IMR-90 (cell line): Measurements from ENCODE around the gene SLC6A6. TPM values are rescaled to one million over a fixed set of nuclear protein-coding genes. Genes with fewer than 3 reads are reported as not detected.

ENCODE experiments used
- ATAC-seq: fragments of 200-7000 bp; cut with Tn5 transposase; 2 replicates; pipeline ENCODE4 v1.9.1; 2020; ENCODE audit warnings: low read depth, mild to moderate bottlenecking, moderate library complexity
- BruUV-seq: library from RNA; stranded (reverse); fragments of 400-500 nt; replicated peaks from 2 replicates; lab custom pipeline; 2021; lab: Mats Ljungman, UMichigan
- CTCF ChIA-PET: fragments of 300-600 bp; formaldehyde crosslinking; extraction: SDS; loops from one replicate; lab custom pipeline; 2021; ENCODE audit warnings: antibody characterized with exemption; lab: Yijun Ruan, JAX
- POLR2A ChIA-PET: fragments of 300-600 bp; sonication (Branson Sonifier 250); formaldehyde crosslinking; loops from one replicate; lab custom pipeline; 2022; ENCODE audit warnings: antibody characterized with exemption; ENCODE audit not compliant: unreplicated experiment; lab: Charles Lee
- DNase-seq: peaks from one replicate; pipeline ENCODE4 v3.0.0; 2013
- H2AFZ ChIP-seq: replicated peaks from 2 replicates; pipeline ENCODE3; 2013; ENCODE audit warnings: low read length, mild to moderate bottlenecking; ENCODE audit not compliant: poor library complexity
- H2AK5ac ChIP-seq: 2 replicates; pipeline ENCODE4 v1.6.1; 2013; ENCODE audit warnings: low read depth, low read length, inconsistent platforms
- H2AK9ac ChIP-seq: replicated peaks from 2 replicates; pipeline ENCODE3; 2013; ENCODE audit warnings: mild to moderate bottlenecking, low read depth, low read length, moderate library complexity; ENCODE audit not compliant: poor library complexity
- H2BK120ac ChIP-seq: 2 replicates; pipeline ENCODE4 v1.6.1; 2013; ENCODE audit warnings: low read depth, low read length, inconsistent platforms
- H2BK15ac ChIP-seq: 3 replicates; pipeline ENCODE4 v1.6.1; 2013; ENCODE audit warnings: low read depth, low read length, inconsistent platforms
- H2BK20ac ChIP-seq: 2 replicates; pipeline ENCODE4 v1.6.1; 2013; ENCODE audit warnings: low read depth, mild to moderate bottlenecking, inconsistent platforms, low read length, moderate library complexity
- H2BK5ac ChIP-seq: 2 replicates; pipeline ENCODE4 v1.6.1; 2013; ENCODE audit warnings: mild to moderate bottlenecking, low read depth, low read length, inconsistent platforms; ENCODE audit not compliant: poor library complexity, severe bottlenecking
- H3K14ac ChIP-seq: replicated peaks from 2 replicates; pipeline ENCODE4 v1.6.1; 2013; ENCODE audit warnings: low read depth, low read length, inconsistent platforms
- H3K18ac ChIP-seq: 2 replicates; pipeline ENCODE4 v1.6.1; 2013; ENCODE audit warnings: low read depth, low read length, control low read depth
- H3K23ac ChIP-seq: 2 replicates; pipeline ENCODE4 v1.6.1; 2013; ENCODE audit warnings: low read depth, low read length, inconsistent platforms
- H3K27ac ChIP-seq: 2 replicates; pipeline ENCODE4 v1.5.1; 2013; ENCODE audit warnings: mild to moderate bottlenecking, control low read depth, low read length; ENCODE audit not compliant: insufficient read depth
- H3K27me3 ChIP-seq: 2 replicates; pipeline ENCODE4 v1.6.1; 2013; ENCODE audit warnings: low read length; ENCODE audit not compliant: control insufficient read depth, insufficient read depth
- H3K36me3 ChIP-seq: 2 replicates; pipeline ENCODE4 v1.6.1; 2013; ENCODE audit warnings: low read length, mixed read lengths; ENCODE audit not compliant: control insufficient read depth, insufficient read depth
- H3K4ac ChIP-seq: 2 replicates; pipeline ENCODE4 v1.6.1; 2013; ENCODE audit warnings: low read depth, low read length, inconsistent platforms
- H3K4me1 ChIP-seq: 2 replicates; pipeline ENCODE4 v1.6.1; 2013; ENCODE audit warnings: low read length, mixed read lengths; ENCODE audit not compliant: control insufficient read depth, insufficient read depth
- H3K4me2 ChIP-seq: 2 replicates; pipeline ENCODE4 v1.6.1; 2013; ENCODE audit warnings: low read depth, mild to moderate bottlenecking, control low read depth, low read length, moderate library complexity
- H3K4me3 ChIP-seq: 2 replicates; pipeline ENCODE4 v1.5.1; 2013; ENCODE audit warnings: low read depth, mild to moderate bottlenecking, control low read depth, low read length, moderate library complexity; ENCODE audit not compliant: insufficient read depth
- H3K56ac ChIP-seq: 2 replicates; pipeline ENCODE4 v1.6.1; 2013; ENCODE audit warnings: low read length, inconsistent platforms; ENCODE audit not compliant: insufficient read depth; ENCODE audit errors: extremely low read depth
- H3K79me1 ChIP-seq, 2 experiments: 2 replicates each; pipeline ENCODE4 v1.6.1; 2013; ENCODE audit warnings: low read length in 2 of 2, inconsistent platforms in 1 of 2, low read depth in 1 of 2
- H3K9ac ChIP-seq: 2 replicates; pipeline ENCODE4 v1.6.1; 2013; ENCODE audit warnings: low read depth, low read length, control low read depth
- H3K9me1 ChIP-seq: 2 replicates; pipeline ENCODE4 v1.6.1; 2013; ENCODE audit warnings: low read length, inconsistent platforms; ENCODE audit not compliant: insufficient read depth
- H3K9me3 ChIP-seq: 2 replicates; pipeline ENCODE4 v1.6.1; 2013; ENCODE audit warnings: low read length; ENCODE audit not compliant: control insufficient read depth, insufficient read depth
- H4K20me1 ChIP-seq: 2 replicates; pipeline ENCODE4 v1.6.1; 2013; ENCODE audit warnings: low read length, inconsistent platforms; ENCODE audit not compliant: insufficient read depth
- H4K5ac ChIP-seq: 2 replicates; pipeline ENCODE4 v1.6.1; 2013; ENCODE audit warnings: mild to moderate bottlenecking, low read depth, low read length, control low read depth
- H4K8ac ChIP-seq, 2 experiments: 2 replicates each; pipeline ENCODE4 v1.6.1; 2013; ENCODE audit warnings: low read depth in 2 of 2, low read length in 2 of 2, control low read depth in 1 of 2, inconsistent platforms in 1 of 2
- H4K91ac ChIP-seq: 2 replicates; pipeline ENCODE4 v1.6.1; 2013; ENCODE audit warnings: low read depth, low read length, inconsistent platforms; ENCODE audit not compliant: insufficient read depth
- BHLHE40 ChIP-seq: fragments of 150-350 bp; IDR thresholded peaks from 2 replicates; pipeline ENCODE4 v1.6.1; 2016; ENCODE audit warnings: mild to moderate bottlenecking, low read depth, low read length
- CEBPB ChIP-seq: IDR thresholded peaks from 2 replicates; pipeline ENCODE4 v1.6.1; 2012; ENCODE audit warnings: low read depth, low read length, improper control_type of control experiment
- CHD1 ChIP-seq: IDR thresholded peaks from 2 replicates; pipeline ENCODE4 v1.6.1; 2012; ENCODE audit warnings: low read depth, low read length, improper control_type of control experiment
- CTCF ChIP-seq: conservative IDR thresholded peaks from 2 replicates; pipeline ENCODE4 v1.5.1; 2012; ENCODE audit warnings: mild to moderate bottlenecking, low read depth, low read length, improper control_type of control experiment
- ELK1 ChIP-seq: fragments of 150-350 bp; IDR thresholded peaks from 2 replicates; pipeline ENCODE4 v1.6.1; 2016; ENCODE audit warnings: low read depth, mild to moderate bottlenecking, low read length, moderate library complexity, borderline replicate concordance
- FOS ChIP-seq: fragments of 150-350 bp; IDR thresholded peaks from 2 replicates; pipeline ENCODE4 v1.6.1; 2016; ENCODE audit warnings: low read depth, low read length
- MAFK ChIP-seq: IDR thresholded peaks from 2 replicates; pipeline ENCODE4 v1.6.1; 2012; ENCODE audit warnings: low read depth, low read length, improper control_type of control experiment
- MAZ ChIP-seq: IDR thresholded peaks from 2 replicates; pipeline ENCODE4 v1.6.1; 2012; ENCODE audit warnings: low read depth, mild to moderate bottlenecking, low read length, improper control_type of control experiment, moderate library complexity, borderline replicate concordance
- MXI1 ChIP-seq: IDR thresholded peaks from 2 replicates; pipeline ENCODE4 v1.6.1; 2012; ENCODE audit warnings: low read depth, mild to moderate bottlenecking, low read length, moderate library complexity, borderline replicate concordance
- NFE2L2 ChIP-seq: fragments of 150-350 bp; IDR thresholded peaks from 2 replicates; pipeline ENCODE4 v1.6.1; 2016; ENCODE audit warnings: low read depth, mild to moderate bottlenecking, low read length
- POLR2A ChIP-seq: IDR thresholded peaks from 2 replicates; pipeline ENCODE4 v1.6.1; 2012; ENCODE audit warnings: mild to moderate bottlenecking, low read depth, low read length
- RAD21 ChIP-seq: IDR thresholded peaks from 2 replicates; pipeline ENCODE4 v1.6.1; 2012; ENCODE audit warnings: low read length, improper control_type of control experiment
- RCOR1 ChIP-seq: IDR thresholded peaks from 2 replicates; pipeline ENCODE4 v1.6.1; 2012; ENCODE audit warnings: mild to moderate bottlenecking, low read length, improper control_type of control experiment; ENCODE audit not compliant: insufficient replicate concordance
- RFX5 ChIP-seq: IDR thresholded peaks from 2 replicates; pipeline ENCODE4 v1.8.0; 2012; ENCODE audit warnings: low read depth, mild to moderate bottlenecking, low read length, moderate library complexity
- SMC3 ChIP-seq: fragments of 150-350 bp; IDR thresholded peaks from 2 replicates; pipeline ENCODE4 v1.6.1; 2016; ENCODE audit warnings: low read depth, mild to moderate bottlenecking, antibody characterized with exemption, low read length, moderate library complexity
- WGBS, 2 experiments: methylation state at CpG; one replicate each; pipeline versions ENCODE4 v1.1.5 to v1.1.7; 2013; ENCODE audit warnings: missing lambda C conversion rate in 2 of 2; ENCODE audit not compliant: insufficient read length in 1 of 2; ENCODE audit errors: extremely low coverage in 2 of 2; 5-methylcytosine and 5-hydroxymethylcytosine counted together
- dilution Hi-C: fragments of 300-500 bp; cut with HindIII; formaldehyde crosslinking; loops from one replicate; pipeline ENCODE4 v1.14.3; 2018; ENCODE audit warnings: low sequenced_read_pairs; ENCODE audit not compliant: unreplicated experiment
- in situ Hi-C: fragments of 300-500 bp; cut with MboI; formaldehyde crosslinking; loops from 3 replicates; pipeline ENCODE4 v1.14.3; 2019; ENCODE audit warnings: low sequenced_read_pairs, inconsistent platforms, mixed read lengths
- intact Hi-C: fragments of 100-400 bp; cut with micrococcal nuclease; formaldehyde crosslinking; loops from 2 replicates; pipeline ENCODE4 v1.10.0; 2022
- polyA plus RNA-seq, 3 experiments: library from polyadenylated mRNA; depleted of rRNA; stranded (reverse); fragments of >200 nt; gene quantifications; 2 replicates each; pipeline ENCODE4 v1.2.3, GENCODE V29; 2012; ENCODE audit warnings: low replicate concordance in 1 of 3
- total RNA-seq: library from RNA; depleted of rRNA; stranded (reverse); fragments of >200 nt; gene quantifications from 2 replicates; pipeline ENCODE4 v1.2.3, GENCODE V29; 2012
- TF ChIP-seq, protein P1 (sequence below): fragments of 150-350 bp; IDR thresholded peaks from 2 replicates; pipeline ENCODE4 v1.6.1; 2017; ENCODE audit warnings: mild to moderate bottlenecking, antibody characterized with exemption, low read length, low read depth

The SLC6A6 gene
- total and polyA plus RNA-seq, 2 of the 4 experiments (the other 2 are of a cell fraction) = 29.9 to 39.4 TPM

GRCh38 chr3:14494279-14494972 is 92.0 kb downstream of the SLC6A6 start:
- no peak overlapping the region for H4K8ac ChIP-seq
- H4K91ac ChIP-seq = no peak overlapping the region
- H2AK9ac ChIP-seq = no peak overlapping the region
- no peak overlapping the region for H3K14ac ChIP-seq
- H3K9me3 ChIP-seq = no peaks in the 10 kb centered on the region
- no peak overlapping the region for H3K56ac ChIP-seq
- no peak overlapping the region for H3K4me3 ChIP-seq
- TF ChIP-seq, protein P1, sequence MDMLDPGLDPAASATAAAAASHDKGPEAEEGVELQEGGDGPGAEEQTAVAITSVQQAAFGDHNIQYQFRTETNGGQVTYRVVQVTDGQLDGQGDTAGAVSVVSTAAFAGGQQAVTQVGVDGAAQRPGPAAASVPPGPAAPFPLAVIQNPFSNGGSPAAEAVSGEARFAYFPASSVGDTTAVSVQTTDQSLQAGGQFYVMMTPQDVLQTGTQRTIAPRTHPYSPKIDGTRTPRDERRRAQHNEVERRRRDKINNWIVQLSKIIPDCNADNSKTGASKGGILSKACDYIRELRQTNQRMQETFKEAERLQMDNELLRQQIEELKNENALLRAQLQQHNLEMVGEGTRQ = no peak
- no peak for TF ChIP-seq RCOR1
- TF ChIP-seq FOS = no peak
- no peak for TF ChIP-seq ELK1
- no peak for TF ChIP-seq RAD21
- TF ChIP-seq MAZ = no peak
- no peak for TF ChIP-seq MAFK
- no peak for TF ChIP-seq CEBPB
- TF ChIP-seq CHD1 = no peak
- no peak for TF ChIP-seq MXI1
- TF ChIP-seq NFE2L2 = no peak
- no peak for TF ChIP-seq SMC3
- no peak for TF ChIP-seq RFX5
- TF ChIP-seq CTCF = no peak
- TF ChIP-seq POLR2A = no peak
- no peak for TF ChIP-seq BHLHE40
- H3K27me3 ChIP-seq = peaks cover 6% of the 10 kb centered on the region; the same call in 1 of the 2 replicates
- ChIA-PET POLR2A (no interaction called here), CTCF (no interaction called here)
- dilution Hi-C loops (no loop called here), intact Hi-C loops (no loop called here), in situ Hi-C loops (no loop called here)
- no peak for DNase-seq
- H3K9me1 ChIP-seq = no peaks in the 10 kb centered on the region
- H2BK15ac ChIP-seq = no peak overlapping the region
- no peaks in the 10 kb centered on the region for H3K79me1 ChIP-seq
- H4K20me1 ChIP-seq = no peaks in the 10 kb centered on the region
- no peak overlapping the region for H3K4me2 ChIP-seq
- H3K27ac ChIP-seq = no peak overlapping the region
- no peak overlapping the region for H3K4ac ChIP-seq
- H2AFZ ChIP-seq = no peak overlapping the region
- no peak overlapping the region for H3K23ac ChIP-seq
- 81% methylated on average over 8 of the region's 17 CpGs; no CpG with 5 or more reads in 1 of the 2 experiments for WGBS, 2 experiments
- no peak overlapping the region for H2AK5ac ChIP-seq
- no peaks in the 10 kb centered on the region for H3K4me1 ChIP-seq
- H3K9ac ChIP-seq = no peak overlapping the region
- H3K36me3 ChIP-seq = peaks cover 5% of the 10 kb centered on the region
- H2BK5ac ChIP-seq = no peak overlapping the region
- no peak overlapping the region for H4K5ac ChIP-seq
- no peak overlapping the region for H3K18ac ChIP-seq
- BruUV-seq = no TSS peak
- no peak for ATAC-seq
- H2BK20ac ChIP-seq = no peak overlapping the region
- no peak overlapping the region for H2BK120ac ChIP-seq
